ENCODE data around the gene KCTD21.

Gene KCTD21

GRCh38 chr11:78218707-78219492 is 30.5 kb upstream of the KCTD21 start:
- FAIRE-seq: no peak

- FAIRE-seq: no peak
Observed at GRCh38 chr11:78217650-78218541, 29.5 kb upstream of the KCTD21 start.

- no peak for FAIRE-seq
Observed at GRCh38 chr11:78216571-78217287, 28.3 kb upstream of the KCTD21 start.

- no peak for FAIRE-seq
Observed at GRCh38 chr11:78216021-78216420, 27.6 kb upstream of the KCTD21 start.

GRCh38 chr11:78214331-78215194 is 26.1 kb upstream of the KCTD21 start:
- FAIRE-seq: no peak

GRCh38 chr11:78213526-78214330 is 25.3 kb upstream of the KCTD21 start:
- FAIRE-seq: no peak

GRCh38 chr11:78212586-78213371 is 24.4 kb upstream of the KCTD21 start:
- FAIRE-seq: no peak

- FAIRE-seq: no peak
Observed at GRCh38 chr11:78211565-78211964, 23.1 kb upstream of the KCTD21 start.

- FAIRE-seq: no peak
Observed at GRCh38 chr11:78210000-78210608, 21.7 kb upstream of the KCTD21 start.

- FAIRE-seq: no peak
Observed at GRCh38 chr11:78209478-78209877, 21.1 kb upstream of the KCTD21 start.

- no peak for FAIRE-seq
Observed at GRCh38 chr11:78208257-78209165, 20.1 kb upstream of the KCTD21 start.

GRCh38 chr11:78207532-78208256 is 19.3 kb upstream of the KCTD21 start:
- FAIRE-seq: no peak

GRCh38 chr11:78205691-78206090 is 17.3 kb upstream of the KCTD21 start:
- FAIRE-seq: no peak

GRCh38 chr11:78205256-78205655 is 16.8 kb upstream of the KCTD21 start:
- FAIRE-seq: no peak

- FAIRE-seq: no peak
Observed at GRCh38 chr11:78203184-78203583, 14.8 kb upstream of the KCTD21 start.

- no peak for FAIRE-seq
Observed at GRCh38 chr11:78202733-78203167, 14.3 kb upstream of the KCTD21 start.

- no peak for FAIRE-seq
Observed at GRCh38 chr11:78201096-78201818, 12.8 kb upstream of the KCTD21 start.

- no peak for FAIRE-seq
Observed at GRCh38 chr11:78200553-78200952, 12.1 kb upstream of the KCTD21 start.

All from TTC549 (cell line).